H1 (cell line): Measurements from ENCODE around the gene SMIM24. TPM values are rescaled to one million over a fixed set of nuclear protein-coding genes. Genes with fewer than 3 reads are reported as not detected.

Experiments used
- CTCF ChIA-PET: fragments of 300-600 bp; sonication (Branson Sonifier 250); formaldehyde crosslinking; loops from one replicate; lab custom pipeline; 2021; ENCODE audit not compliant: partially characterized antibody; lab: Charles Lee
- POLR2A ChIA-PET: fragments of 300-600 bp; sonication (Branson Sonifier 250); formaldehyde crosslinking; loops from one replicate; lab custom pipeline; 2021; ENCODE audit warnings: inconsistent platforms; ENCODE audit not compliant: partially characterized antibody; lab: Charles Lee
- DNase-seq, 2 experiments: peaks; one replicate each; pipeline versions ENCODE4 v3.0.0 to v3.0.0-alpha.2; 2010 to 2022; ENCODE audit warnings: low spot score in 2 of 2, low read depth in 1 of 2, mixed read lengths in 1 of 2
- FAIRE-seq: peaks from 2 replicates; lab custom pipeline; 2011; peaks lifted over from hg19 to GRCh38; lab: Jason Lieb, UNC
- H2AFZ ChIP-seq: 2 replicates; pipeline ENCODE4 v1.8.1; 2012; ENCODE audit warnings: low read length, inconsistent platforms
- H2AK5ac ChIP-seq: 2 replicates; pipeline ENCODE4 v1.6.1; 2013; ENCODE audit warnings: low read depth, low read length
- H2BK120ac ChIP-seq: replicated peaks from 2 replicates; pipeline ENCODE3; 2013; ENCODE audit warnings: low read depth, low read length, inconsistent platforms
- H2BK12ac ChIP-seq: 2 replicates; pipeline ENCODE4 v1.6.1; 2013; ENCODE audit warnings: low read depth, low read length
- H2BK15ac ChIP-seq: 2 replicates; pipeline ENCODE4 v1.6.1; 2013; ENCODE audit warnings: low read length
- H2BK20ac ChIP-seq: 2 replicates; pipeline ENCODE4 v1.6.1; 2013; ENCODE audit warnings: low read length
- H2BK5ac ChIP-seq: 2 replicates; pipeline ENCODE4 v1.6.1; 2013; ENCODE audit warnings: low read depth, low read length
- H3K14ac ChIP-seq: 2 replicates; pipeline ENCODE4 v1.6.1; 2013; ENCODE audit warnings: inconsistent platforms; ENCODE audit not compliant: insufficient read length
- H3K18ac ChIP-seq: 2 replicates; pipeline ENCODE4 v1.6.1; 2013; ENCODE audit warnings: low read length; ENCODE audit errors: extremely low read depth
- H3K23ac ChIP-seq: 2 replicates; pipeline ENCODE4 v1.6.1; 2013; ENCODE audit warnings: inconsistent platforms; ENCODE audit not compliant: insufficient read length
- H3K23me2 ChIP-seq: 2 replicates; pipeline ENCODE4 v1.6.1; 2013; ENCODE audit warnings: low read depth, low read length
- H3K27ac ChIP-seq: 2 replicates; pipeline ENCODE4 v1.6.1; 2011; ENCODE audit warnings: low read depth, low read length, inconsistent platforms
- H3K27me3 ChIP-seq, 4 experiments: replicated peaks in 1 of 4; 1 replicate in 1 of 4; 2 replicates in 3 of 4; pipeline versions ENCODE4 v1.6.1 to v1.8.1; 2011 to 2013; ENCODE audit warnings: low read length in 3 of 4, mild to moderate bottlenecking in 3 of 4, inconsistent platforms in 2 of 4, mixed read lengths in 2 of 4, moderate library complexity in 1 of 4; ENCODE audit not compliant: control insufficient read depth in 3 of 4, insufficient read depth in 3 of 4; ENCODE audit errors: extremely low read depth in 1 of 4
- H3K36me3 ChIP-seq, 4 experiments: 2 replicates each; pipeline versions ENCODE4 v1.6.1 to v1.8.1; 2011 to 2013; ENCODE audit warnings: mild to moderate bottlenecking in 4 of 4, low read length in 3 of 4, moderate library complexity in 2 of 4, control low read depth in 1 of 4, inconsistent platforms in 1 of 4; ENCODE audit not compliant: insufficient read depth in 4 of 4, control insufficient read depth in 2 of 4
- H3K4ac ChIP-seq: replicated peaks from 2 replicates; pipeline ENCODE3; 2013; ENCODE audit warnings: low read length, low read depth, mixed read lengths, inconsistent platforms; ENCODE audit not compliant: insufficient read length
- H3K4me1 ChIP-seq, 4 experiments: replicated peaks in 1 of 4; 1 replicate in 1 of 4; 2 replicates in 3 of 4; pipeline versions ENCODE4 v1.6.1 to v1.8.1; 2011 to 2013; ENCODE audit warnings: low read length in 3 of 4, inconsistent platforms in 2 of 4, mixed read lengths in 1 of 4; ENCODE audit not compliant: insufficient read depth in 4 of 4, control insufficient read depth in 3 of 4
- H3K4me2 ChIP-seq, 2 experiments: 2 replicates each; pipeline versions ENCODE4 v1.6.1 to v1.8.1; 2011 to 2013; ENCODE audit warnings: low read depth in 2 of 2, low read length in 2 of 2, control low read depth in 1 of 2, inconsistent platforms in 1 of 2, mild to moderate bottlenecking in 1 of 2; ENCODE audit not compliant: insufficient read depth in 1 of 2
- H3K4me3 ChIP-seq, 4 experiments: fragments of 200-600, 300-600 bp in 1 of 4; sonication (generic), shearing (Covaris generic), sonication (Bioruptor Twin) in 1 of 4; 2 replicates each; pipeline versions ENCODE4 v1.5.1 to v1.8.1; 2011 to 2016; ENCODE audit warnings: low read length in 4 of 4, low read depth in 3 of 4, control low read depth in 2 of 4, inconsistent platforms in 2 of 4, mild to moderate bottlenecking in 2 of 4, mixed read lengths in 1 of 4, moderate library complexity in 1 of 4; ENCODE audit not compliant: insufficient read depth in 2 of 4; ENCODE audit errors: extremely low read depth in 1 of 4
- H3K56ac ChIP-seq: replicated peaks from 2 replicates; pipeline ENCODE3; 2013; ENCODE audit warnings: low read depth, mild to moderate bottlenecking, mixed read lengths, low read length, inconsistent platforms; ENCODE audit not compliant: insufficient read length
- H3K79me1 ChIP-seq: 2 replicates; pipeline ENCODE4 v1.6.1; 2013; ENCODE audit warnings: low read depth, low read length, control low read depth
- H3K79me2 ChIP-seq, 2 experiments: 2 replicates each; pipeline versions ENCODE4 v1.6.1 to v1.8.1; 2012 to 2013; ENCODE audit warnings: low read length in 2 of 2, mild to moderate bottlenecking in 2 of 2, inconsistent platforms in 1 of 2; ENCODE audit not compliant: insufficient read depth in 2 of 2, control insufficient read depth in 1 of 2
- H3K9ac ChIP-seq, 4 experiments: replicated peaks in 1 of 4; 1 replicate in 1 of 4; 2 replicates in 3 of 4; pipeline versions ENCODE4 v1.6.1 to v1.8.1; 2011 to 2013; ENCODE audit warnings: low read depth in 3 of 4, low read length in 3 of 4, control low read depth in 2 of 4, mild to moderate bottlenecking in 2 of 4, moderate library complexity in 2 of 4, inconsistent platforms in 1 of 4; ENCODE audit errors: extremely low read depth in 1 of 4
- H3K9me3 ChIP-seq, 2 experiments: 2 replicates each; pipeline versions ENCODE4 v1.6.1 to v1.8.1; 2012 to 2013; ENCODE audit warnings: mild to moderate bottlenecking in 2 of 2, moderate library complexity in 2 of 2, control low read depth in 1 of 2, inconsistent platforms in 1 of 2, low read depth in 1 of 2, low read length in 1 of 2, mixed read lengths in 1 of 2; ENCODE audit not compliant: insufficient read depth in 2 of 2
- H4K20me1 ChIP-seq, 2 experiments: replicated peaks in 1 of 2; 2 replicates each; pipeline versions ENCODE3 to v1.8.1; 2011 to 2013; ENCODE audit warnings: inconsistent platforms in 2 of 2, low read length in 2 of 2, mild to moderate bottlenecking in 1 of 2; ENCODE audit not compliant: insufficient read depth in 2 of 2, control insufficient read depth in 1 of 2
- H4K5ac ChIP-seq: 2 replicates; pipeline ENCODE4 v1.6.1; 2013; ENCODE audit warnings: low read length, low read depth, mixed read lengths, inconsistent platforms; ENCODE audit not compliant: insufficient read length
- H4K8ac ChIP-seq: 2 replicates; pipeline ENCODE4 v1.8.0; 2013; ENCODE audit warnings: mild to moderate bottlenecking, moderate library complexity, low read length, inconsistent platforms; ENCODE audit not compliant: insufficient read depth; ENCODE audit errors: extremely low read depth
- H4K91ac ChIP-seq: replicated peaks from 2 replicates; pipeline ENCODE3; 2013; ENCODE audit warnings: low read length, mixed read lengths, inconsistent platforms; ENCODE audit not compliant: insufficient read length
- POLR2A ChIP-seq, 2 experiments: IDR thresholded peaks; 1 replicate in 1 of 2; 2 replicates in 1 of 2; pipeline ENCODE4 v1.6.1; 2011; ENCODE audit warnings: low read depth in 2 of 2, low read length in 2 of 2, mild to moderate bottlenecking in 2 of 2; ENCODE audit errors: control extremely low read depth in 1 of 2
- RXRA ChIP-seq: IDR thresholded peaks from 2 replicates; pipeline ENCODE4 v1.6.1; 2011; ENCODE audit warnings: low read depth, mild to moderate bottlenecking, low read length, moderate library complexity; ENCODE audit not compliant: insufficient read depth
- WGBS, 2 experiments: shearing (Covaris generic) in 1 of 2; methylation state at CpG; one replicate each; pipeline versions ENCODE4 v1.1.6 to v1.1.7; 2013 to 2015; ENCODE audit warnings: low lambda C conversion rate in 2 of 2, mixed read lengths in 2 of 2, inconsistent platforms in 1 of 2, low coverage in 1 of 2, missing lambda C conversion rate in 1 of 2; ENCODE audit not compliant: insufficient replicate concordance in 2 of 2, insufficient coverage in 1 of 2, insufficient read length in 1 of 2; ENCODE audit errors: extremely low coverage in 1 of 2, missing lambda C conversion rate in 1 of 2; 5-methylcytosine and 5-hydroxymethylcytosine counted together
- polyA plus RNA-seq, 7 experiments: library from polyadenylated mRNA; depleted of rRNA in 3 of 7; stranded (reverse) in 5 of 7; unstranded in 2 of 7; fragments of >200 nt in 5 of 7; fragments of 200-250 nt in 2 of 7; gene quantifications; 1 replicate in 5 of 7; 2 replicates in 1 of 7; 4 replicates in 1 of 7; pipeline versions ENCODE4 v1.2.1 to v1.2.3, GENCODE V29; 2011 to 2013; ENCODE audit warnings: missing spikeins in 2 of 7, mixed read lengths in 2 of 7
- total RNA-seq: library from RNA; stranded (reverse); fragmentation: NEBNext Ultra II Directional; extraction: Animal tissue kit (Norgen Biotek cat#: 25700); gene quantifications from 2 replicates; pipeline ENCODE4 v1.2.1, GENCODE V29; 2021

Gene SMIM24
- total and polyA plus RNA-seq, 2 of the 8 experiments (the other 6 are each of a cell fraction or from before 2014, with no cell fraction given): 3.8 to 4.5 TPM

DNA sequence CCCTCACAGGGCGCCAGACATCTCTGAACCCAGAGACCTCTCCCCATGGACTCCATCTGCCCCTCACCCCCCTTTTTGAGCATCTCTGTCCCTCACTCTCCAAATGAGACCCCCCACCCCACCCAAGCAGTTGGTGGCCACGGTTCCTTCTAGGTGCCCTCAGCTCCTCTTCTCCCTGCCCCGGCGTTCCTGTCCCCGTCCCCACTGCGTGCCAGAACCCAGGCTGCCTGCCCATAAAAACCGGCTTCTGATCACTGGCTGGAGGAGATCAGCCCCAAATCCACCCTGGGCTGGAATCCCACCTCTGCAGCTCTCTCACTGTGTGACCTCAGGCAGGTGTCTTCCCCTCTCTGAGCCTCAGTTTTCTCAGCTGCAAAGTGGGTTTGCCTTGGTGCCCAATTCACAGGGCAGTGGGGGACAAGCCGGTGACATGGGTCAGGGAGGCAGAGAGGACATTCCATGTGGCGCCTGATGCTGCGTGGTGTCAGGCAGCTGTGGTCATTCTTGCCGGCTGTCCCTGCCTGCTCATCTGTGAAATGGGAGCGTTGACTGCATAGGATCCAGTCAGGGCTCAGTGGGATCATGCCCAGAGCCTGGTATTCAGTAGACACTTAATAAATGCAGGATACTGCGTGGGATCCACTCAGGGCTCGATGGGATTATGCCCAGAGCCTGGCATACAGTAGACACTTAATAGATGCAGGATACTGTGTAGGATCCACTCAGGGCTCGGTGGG is 25.5 kb downstream of the SMIM24 start:
- 88% methylated on average over 14 of the region's 15 CpGs; no CpG with 5 or more reads in 1 of the 2 experiments for WGBS, 2 experiments
- peak overlapping the region; percentile 92; the same call in 1 of the 2 replicates for H4K8ac ChIP-seq
- FAIRE-seq (no peak), DNase-seq (no peak)
- no peak overlapping the region for H2AFZ ChIP-seq
- peaks cover under 1 to 7% of the 10 kb centered on the region in 2 experiments for H4K20me1 ChIP-seq
- H3K79me1 ChIP-seq: no peaks in the 10 kb centered on the region
- no peak overlapping the region for H4K91ac ChIP-seq
- no peak overlapping the region for H4K5ac ChIP-seq
- H3K27me3 ChIP-seq: peaks cover 2 to 26% (median 20%) of the 10 kb centered on the region in 4 experiments
- no peak overlapping the region for H3K23ac ChIP-seq
- no peaks in the 10 kb centered on the region for H3K9me3 ChIP-seq
- H3K4ac ChIP-seq: no peak overlapping the region
- no peak overlapping the region for H3K27ac ChIP-seq
- H3K14ac ChIP-seq: no peak overlapping the region
- H2AK5ac ChIP-seq: no peak overlapping the region
- no peak overlapping the region for H3K9ac ChIP-seq
- H3K36me3 ChIP-seq: no peaks in the 10 kb centered on the region
- H2BK120ac ChIP-seq: no peak overlapping the region
- no peak overlapping the region for H2BK5ac ChIP-seq
- H3K23me2 ChIP-seq: peaks cover 4% of the 10 kb centered on the region; the same call in 1 of the 2 replicates
- no peak overlapping the region for H2BK15ac ChIP-seq
- CTCF ChIA-PET: interaction anchor here (1.0 to 4.8 kb wide), 3 partner anchors 17 to 30 kb away, joined by 3 to 22 read pairs (median 5); no protein-coding TSS in a partner anchor
- no peak overlapping the region for H2BK20ac ChIP-seq
- no peak overlapping the region for H2BK12ac ChIP-seq
- POLR2A ChIA-PET: no interaction called here
- H3K4me2 ChIP-seq: no peak overlapping the region
- no peak overlapping the region for H3K56ac ChIP-seq
- no peak overlapping the region for H3K4me3 ChIP-seq
- H3K79me2 ChIP-seq: no peaks in the 10 kb centered on the region
- no peak overlapping the region for H3K18ac ChIP-seq
- H3K4me1 ChIP-seq: peaks cover 0 to 22% (median 9%) of the 10 kb centered on the region in 4 experiments; a peak in 6 of 7 replicates
- TF ChIP-seq RXRA (no peak), POLR2A (IDR thresholded peaks at IDR 0.05; ENCODE audit: control extremely low read depth in 1 of 2, low read depth in 2 of 2, low read length in 2 of 2) (no peak)
